DOHH2 (cell line): ENCODE data around the gene STAG2.

Experiments used
- CTCF ChIP-seq: fragments of 200-600 bp; sonication (generic); IDR thresholded peaks from one replicate; pipeline ENCODE4 v1.5.1; 2014; ENCODE audit warnings: antibody characterized with exemption, mild to moderate bottlenecking, low read depth, low read length; ENCODE audit not compliant: poor library complexity, severe bottlenecking
- EZH2phosphoT487 ChIP-seq: fragments of 200-600 bp; sonication (generic); IDR thresholded peaks from 2 replicates; pipeline ENCODE4 v1.6.1; 2017; ENCODE audit warnings: borderline replicate concordance, mild to moderate bottlenecking, antibody characterized with exemption, low read length, moderate library complexity, mixed read lengths

- TF ChIP-seq CTCF (no peak), EZH2phosphoT487 (no peak)
These were observed 125.7 kb downstream of the STAG2 start for GRCh38 chrX:124087000-124087746.
